Type B pancreatic cell (in vitro differentiated cells): ENCODE data around the gene SPATA3. TPM values are rescaled to one million over a fixed set of nuclear protein-coding genes. Genes with fewer than 3 reads are reported as not detected.

Experiments
- DNase-seq: peaks from one replicate; pipeline ENCODE4 v3.0.0; 2021; ENCODE audit warnings: mixed read lengths; ENCODE audit not compliant: unreplicated experiment; ENCODE audit errors: extremely low spot score
- H3K27ac Mint-ChIP-seq: 2 replicates; pipeline ENCODE4 v1.8.0; 2021; ENCODE audit warnings: mild to moderate bottlenecking, mixed read lengths
- H3K27me3 Mint-ChIP-seq: 2 replicates; pipeline ENCODE4 v1.8.0; 2021; ENCODE audit warnings: mixed read lengths
- H3K36me3 Mint-ChIP-seq: 2 replicates; pipeline ENCODE4 v1.8.0; 2021; ENCODE audit warnings: mixed read lengths
- H3K4me1 Mint-ChIP-seq: one replicate; pipeline ENCODE4 v1.8.0; 2021; ENCODE audit warnings: mixed read lengths; ENCODE audit not compliant: unreplicated experiment
- H3K4me3 Mint-ChIP-seq: 2 replicates; pipeline ENCODE4 v1.8.0; 2021; ENCODE audit warnings: mild to moderate bottlenecking, mixed read lengths
- H3K9me3 Mint-ChIP-seq: 2 replicates; pipeline ENCODE4 v1.8.0; 2021; ENCODE audit warnings: mixed read lengths
- CTCF ChIP-seq: fragments of 200-600 bp; sonication (generic); conservative IDR thresholded peaks from 2 replicates; pipeline ENCODE4 v1.5.0; 2021; ENCODE audit warnings: antibody characterized with exemption, mild to moderate bottlenecking
- total RNA-seq: library from RNA; stranded (reverse); gene quantifications from 2 replicates; pipeline ENCODE4 v1.2.1, GENCODE V29; 2021; ENCODE audit warnings: low replicate concordance

The SPATA3 gene
- total RNA-seq, 1 donor from 2014 or later, result not detected

- peaks cover 2% of the 10 kb centered on the region for H3K4me1 Mint-ChIP-seq
- H3K36me3 Mint-ChIP-seq, result no peaks in the 10 kb centered on the region
- H3K4me3 Mint-ChIP-seq, result no peak overlapping the region
- no peak for TF ChIP-seq CTCF
- H3K27ac Mint-ChIP-seq, result no peak overlapping the region
- no peaks in the 10 kb centered on the region for H3K9me3 Mint-ChIP-seq
- DNase-seq, result no peak
- peaks cover 4% of the 10 kb centered on the region for H3K27me3 Mint-ChIP-seq
Measured at GRCh38 chr2:230981704-230982103, 14.2 kb upstream of the SPATA3 start.

- DNase-seq, result no peak
- no peak overlapping the region for H3K27ac Mint-ChIP-seq
- H3K4me3 Mint-ChIP-seq, result no peak overlapping the region
- no peak for TF ChIP-seq CTCF
- no peaks in the 10 kb centered on the region for H3K4me1 Mint-ChIP-seq
- no peaks in the 10 kb centered on the region for H3K9me3 Mint-ChIP-seq
- H3K36me3 Mint-ChIP-seq, result no peaks in the 10 kb centered on the region
- peaks cover 3% of the 10 kb centered on the region for H3K27me3 Mint-ChIP-seq
Measured at GRCh38 chr2:230982126-230982525, 13.8 kb upstream of the SPATA3 start.

GRCh38 chr2:230982528-230982927, 13.4 kb upstream of the SPATA3 start:
- no peak overlapping the region for H3K27ac Mint-ChIP-seq
- no peak overlapping the region for H3K4me3 Mint-ChIP-seq
- peaks cover 3% of the 10 kb centered on the region for H3K27me3 Mint-ChIP-seq
- H3K9me3 Mint-ChIP-seq, result no peaks in the 10 kb centered on the region
- no peaks in the 10 kb centered on the region for H3K4me1 Mint-ChIP-seq
- no peak for DNase-seq
- TF ChIP-seq CTCF, result no peak
- no peaks in the 10 kb centered on the region for H3K36me3 Mint-ChIP-seq

- DNase-seq, result no peak
- no peak for TF ChIP-seq CTCF
- no peaks in the 10 kb centered on the region for H3K36me3 Mint-ChIP-seq
- H3K4me1 Mint-ChIP-seq, result no peaks in the 10 kb centered on the region
- H3K27me3 Mint-ChIP-seq, result peaks cover 3% of the 10 kb centered on the region
- no peak overlapping the region for H3K27ac Mint-ChIP-seq
- H3K4me3 Mint-ChIP-seq, result no peak overlapping the region
- H3K9me3 Mint-ChIP-seq, result no peaks in the 10 kb centered on the region
Measured at GRCh38 chr2:230983566-230983965, 12.4 kb upstream of the SPATA3 start.

GRCh38 chr2:230984393-230985220, 11.3 kb upstream of the SPATA3 start:
- Mint-ChIP-seq H3K9me3 (no peaks in the 10 kb centered on the region), H3K4me1 (no peaks in the 10 kb centered on the region), H3K27ac (no peak overlapping the region), H3K36me3 (no peaks in the 10 kb centered on the region), H3K4me3 (no peak overlapping the region), H3K27me3 (no peaks in the 10 kb centered on the region)
- no peak for DNase-seq
- no peak for TF ChIP-seq CTCF
